Thyroid gland (tissue), 4 donors: ENCODE data around the gene ZCWPW1.

Source experiments
- CTCF ChIP-seq, 6 experiments: fragments of 200-600 bp in 3 of 6; fragments of 450-650 bp in 3 of 6; sonication (generic) in 3 of 6; IDR thresholded peaks; one replicate each; pipeline ENCODE4 v1.5.1; 2016 to 2019; ENCODE audit warnings: antibody characterized with exemption in 6 of 6, mild to moderate bottlenecking in 2 of 6, inconsistent platforms in 1 of 6, moderate library complexity in 1 of 6
- POLR2A ChIP-seq, 2 donors: fragments of 450-650 bp; IDR thresholded peaks; one replicate each; pipeline ENCODE4 v1.6.1; 2017; ENCODE audit warnings: antibody characterized with exemption in 2 of 2, mild to moderate bottlenecking in 2 of 2, moderate library complexity in 1 of 2

- no peak for TF ChIP-seq POLR2A (IDR thresholded peaks at IDR 0.05)
- TF ChIP-seq CTCF (IDR thresholded peaks at IDR 0.05) = no peak
These were observed 15.2 kb downstream of the ZCWPW1 start for GRCh38 chr7:100413346-100413745.
